ENCODE data around the gene RAB10. TPM values are rescaled to one million over a fixed set of nuclear protein-coding genes. Genes with fewer than 3 reads are reported as not detected.
A peak's percentile ranks its signal among the peaks of the same experiment; 100 is the strongest.

Gene RAB10
- total and polyA plus RNA-seq, 2 of the 4 experiments (the other 2 are of a cell fraction) = 30.1 to 77.1 TPM

- Histone ChIP-seq H2AFZ (replicated peaks; ENCODE audit: low read length, poor library complexity) (no peak overlapping the region), H3K9me3 (ENCODE audit: control insufficient read depth, insufficient read depth, low read length) (no peaks in the 10 kb centered on the region), H3K27ac (ENCODE audit: insufficient read depth, low read length) (no peak overlapping the region), H2BK15ac (ENCODE audit: low read depth, low read length) (no peak overlapping the region), H3K36me3 (ENCODE audit: control insufficient read depth, insufficient read depth, low read length) (no peaks in the 10 kb centered on the region), H3K4ac (ENCODE audit: low read depth, low read length) (no peak overlapping the region), H2BK20ac (ENCODE audit: low read depth, low read length) (no peak overlapping the region), H3K23ac (ENCODE audit: low read depth, low read length) (no peak overlapping the region; the same call in 1 of the 2 replicates), H3K9me1 (ENCODE audit: insufficient read depth, low read length) (no peaks in the 10 kb centered on the region), H4K8ac (ENCODE audit: low read depth in 2 of 2, low read length in 2 of 2) (no peak overlapping the region), H4K20me1 (ENCODE audit: insufficient read depth, low read length) (no peaks in the 10 kb centered on the region), H3K56ac (ENCODE audit: extremely low read depth, insufficient read depth, low read length) (no peak overlapping the region), H4K5ac (ENCODE audit: low read depth, low read length) (no peak overlapping the region), H3K9ac (ENCODE audit: low read depth, low read length) (no peak overlapping the region), H3K4me1 (ENCODE audit: control insufficient read depth, insufficient read depth, low read length) (no peaks in the 10 kb centered on the region), H3K27me3 (ENCODE audit: control insufficient read depth, insufficient read depth, low read length) (peaks cover 2% of the 10 kb centered on the region; the same call in 1 of the 2 replicates), H3K14ac (replicated peaks; ENCODE audit: low read depth, low read length) (no peak overlapping the region), H2AK5ac (ENCODE audit: low read depth, low read length) (no peak overlapping the region), H3K18ac (ENCODE audit: low read depth, low read length) (no peak overlapping the region), H2AK9ac (replicated peaks; ENCODE audit: low read depth, low read length, poor library complexity) (no peak overlapping the region), H4K91ac (ENCODE audit: insufficient read depth, low read depth, low read length) (no peak overlapping the region), H3K4me2 (ENCODE audit: low read depth, low read length) (no peak overlapping the region), H3K4me3 (ENCODE audit: insufficient read depth, low read depth, low read length) (no peak overlapping the region), H2BK5ac (ENCODE audit: low read depth, low read length, poor library complexity, severe bottlenecking) (no peak overlapping the region), H3K79me1 (ENCODE audit: low read depth in 1 of 2, low read length in 2 of 2) (no peaks in the 10 kb centered on the region), H2BK120ac (ENCODE audit: low read depth, low read length) (no peak overlapping the region)
- DNase-seq (no peak), ATAC-seq (ENCODE audit: low read depth) (peak; percentile 96)
- intact Hi-C loops (cut with micrococcal nuclease) (no loop called here), in situ Hi-C loops (cut with MboI; ENCODE audit: low sequenced_read_pairs) (no loop called here), dilution Hi-C loops (cut with HindIII; ENCODE audit: low sequenced_read_pairs, unreplicated experiment) (no loop called here)
- ChIA-PET CTCF (interaction anchor here (0.6 to 1.5 kb wide), 3 partner anchors 11 to 42 kb away, joined by 3 to 5 read pairs (median 4); no protein-coding TSS in a partner anchor), POLR2A (ENCODE audit: unreplicated experiment) (no interaction called here)
- BruUV-seq (replicated peaks) = no TSS peak
- TF ChIP-seq MAZ (IDR thresholded peaks at IDR 0.05; ENCODE audit: borderline replicate concordance, low read depth, low read length) (no peak), CEBPB (IDR thresholded peaks at IDR 0.05; ENCODE audit: low read depth, low read length) (no peak), ELK1 (IDR thresholded peaks at IDR 0.05; ENCODE audit: borderline replicate concordance, low read depth, low read length) (no peak), RFX5 (IDR thresholded peaks at IDR 0.05; ENCODE audit: low read depth, low read length) (no peak), MAFK (IDR thresholded peaks at IDR 0.05; ENCODE audit: low read depth, low read length) (no peak), BHLHE40 (IDR thresholded peaks at IDR 0.05; ENCODE audit: low read depth, low read length) (no peak), CTCF (conservative IDR thresholded peaks at IDR 0.05; ENCODE audit: low read depth, low read length) (no peak), RCOR1 (IDR thresholded peaks at IDR 0.05; ENCODE audit: insufficient replicate concordance, low read length) (no peak), MXI1 (IDR thresholded peaks at IDR 0.05; ENCODE audit: borderline replicate concordance, low read depth, low read length) (no peak), SMC3 (IDR thresholded peaks at IDR 0.05; ENCODE audit: low read depth, low read length) (no peak), NFE2L2 (IDR thresholded peaks at IDR 0.05; ENCODE audit: low read depth, low read length) (no peak), RAD21 (IDR thresholded peaks at IDR 0.05; ENCODE audit: low read length) (no peak), USF2 (IDR thresholded peaks at IDR 0.05; ENCODE audit: low read depth, low read length) (no peak)
Observed at GRCh38 chr2:26025509-26025908, 8.4 kb upstream of the RAB10 start.
